Fibroblast of skin of left biceps (primary cell): Measurements from ENCODE around the gene SNAPC1.
"Not testable (repeated sequence)": the region's sequence is repeated elsewhere in the genome, so short reads cannot be mapped to it uniquely, and the experiment has no call there.

Experiments used
- DNase-seq, 2 experiments: peaks; one replicate each; pipeline ENCODE4 v3.0.0-alpha.2; 2013; ENCODE audit warnings: low read depth in 2 of 2

SNAPC1 gene

GRCh38 chr14:61761959-61762786 is at the start of gene SNAPC1:
Gene SNAPC1 (plus strand): TSS chr14:61762420. CDS start chr14:61762461, 41 bp downstream.
- peak; percentile 94 for DNase-seq

- DNase-seq, result no peak
Measured at GRCh38 chr14:61713724-61714437, 48.3 kb upstream of the SNAPC1 start.

- DNase-seq, result no peak
Measured at GRCh38 chr14:61716956-61717355, 45.3 kb upstream of the SNAPC1 start.

- DNase-seq, result no peak
Measured at GRCh38 chr14:61718039-61718438, 44.2 kb upstream of the SNAPC1 start.

- DNase-seq, result no peak
Measured at GRCh38 chr14:61719344-61720293, 42.6 kb upstream of the SNAPC1 start.

- no peak for DNase-seq
Measured at GRCh38 chr14:61720294-61720661, 41.9 kb upstream of the SNAPC1 start.

- DNase-seq, result no peak
Measured at GRCh38 chr14:61720741-61721140, 41.5 kb upstream of the SNAPC1 start.

GRCh38 chr14:61724133-61724532 is 38.1 kb upstream of the SNAPC1 start:
- no peak for DNase-seq

- DNase-seq, result no peak
Measured at GRCh38 chr14:61726778-61727658, 35.2 kb upstream of the SNAPC1 start.

- DNase-seq, result no peak
Measured at GRCh38 chr14:61730756-61731373, 31.4 kb upstream of the SNAPC1 start.

GRCh38 chr14:61733972-61734371 is 28.2 kb upstream of the SNAPC1 start:
- no peak for DNase-seq

- DNase-seq, result no peak
Measured at GRCh38 chr14:61736751-61737150, 25.5 kb upstream of the SNAPC1 start.

GRCh38 chr14:61737915-61738314 is 24.3 kb upstream of the SNAPC1 start:
- DNase-seq, result no peak

GRCh38 chr14:61739133-61739532 is 23.1 kb upstream of the SNAPC1 start:
- no peak for DNase-seq

GRCh38 chr14:61742371-61742770 is 19.8 kb upstream of the SNAPC1 start:
- no peak for DNase-seq

- no peak for DNase-seq
Measured at GRCh38 chr14:61744238-61744637, 18.0 kb upstream of the SNAPC1 start.

GRCh38 chr14:61746346-61746745 is 15.9 kb upstream of the SNAPC1 start:
- DNase-seq, result not testable (repeated sequence)

- DNase-seq, result no peak
Measured at GRCh38 chr14:61746881-61747280, 15.3 kb upstream of the SNAPC1 start.

GRCh38 chr14:61747342-61747741 is 14.9 kb upstream of the SNAPC1 start:
- no peak for DNase-seq

- no peak for DNase-seq
Measured at GRCh38 chr14:61749264-61749663, 13.0 kb upstream of the SNAPC1 start.

- DNase-seq, result no peak
Measured at GRCh38 chr14:61749867-61750266, 12.4 kb upstream of the SNAPC1 start.
